Chondrocyte (in vitro differentiated cells): Measurements from ENCODE around the gene HERC6. TPM values are rescaled to one million over a fixed set of nuclear protein-coding genes. Genes with fewer than 3 reads are reported as not detected.
A peak's percentile ranks its signal among the peaks of the same experiment; 100 is the strongest.
"Not testable (repeated sequence)": the region's sequence is repeated elsewhere in the genome, so short reads cannot be mapped to it uniquely, and the experiment has no call there.

ENCODE experiments used
- DNase-seq: peaks from one replicate; pipeline ENCODE4 v3.0.0; 2021; ENCODE audit warnings: mixed read lengths, low spot score
- H3K27ac Mint-ChIP-seq: one replicate; pipeline ENCODE4 v1.8.0; 2021; ENCODE audit warnings: mild to moderate bottlenecking, moderate library complexity, mixed read lengths; ENCODE audit not compliant: unreplicated experiment
- H3K27me3 Mint-ChIP-seq: 2 replicates; pipeline ENCODE4 v1.8.0; 2021; ENCODE audit warnings: low read depth, mixed read lengths
- H3K36me3 Mint-ChIP-seq: 2 replicates; pipeline ENCODE4 v1.8.0; 2021; ENCODE audit warnings: low read depth, mixed read lengths
- H3K4me1 Mint-ChIP-seq: 2 replicates; pipeline ENCODE4 v1.8.0; 2021; ENCODE audit warnings: low read depth, mild to moderate bottlenecking, mixed read lengths
- H3K4me3 Mint-ChIP-seq: one replicate; pipeline ENCODE4 v1.8.0; 2021; ENCODE audit warnings: mild to moderate bottlenecking, moderate library complexity, mixed read lengths; ENCODE audit not compliant: unreplicated experiment
- H3K9me3 Mint-ChIP-seq: 2 replicates; pipeline ENCODE4 v1.8.0; 2021; ENCODE audit warnings: low read depth, mixed read lengths
- long read RNA-seq: library from polyadenylated mRNA; stranded (forward); transcript quantifications from one replicate; pipeline ENCODE4 v2.0.0, GENCODE V29; 2021
- total RNA-seq: library from RNA; stranded (reverse); gene quantifications from 3 replicates; pipeline ENCODE4 v1.2.1, GENCODE V29; 2021
- TF ChIP-seq, protein P1 (sequence below): fragments of 200-600 bp; sonication (generic); IDR thresholded peaks from 2 replicates; pipeline ENCODE4 v1.5.0; 2021; ENCODE audit warnings: antibody characterized with exemption, mild to moderate bottlenecking, moderate library complexity

HERC6 gene
- 0.79 to 1.0 TPM (median 1.0 TPM) in 3 replicates for total RNA-seq
- long read RNA-seq, partial matches to known transcripts = 1 of 1 reads
- long read RNA-seq, other reads (novel, unspliced or antisense) = 0 of 1 reads

DNA sequence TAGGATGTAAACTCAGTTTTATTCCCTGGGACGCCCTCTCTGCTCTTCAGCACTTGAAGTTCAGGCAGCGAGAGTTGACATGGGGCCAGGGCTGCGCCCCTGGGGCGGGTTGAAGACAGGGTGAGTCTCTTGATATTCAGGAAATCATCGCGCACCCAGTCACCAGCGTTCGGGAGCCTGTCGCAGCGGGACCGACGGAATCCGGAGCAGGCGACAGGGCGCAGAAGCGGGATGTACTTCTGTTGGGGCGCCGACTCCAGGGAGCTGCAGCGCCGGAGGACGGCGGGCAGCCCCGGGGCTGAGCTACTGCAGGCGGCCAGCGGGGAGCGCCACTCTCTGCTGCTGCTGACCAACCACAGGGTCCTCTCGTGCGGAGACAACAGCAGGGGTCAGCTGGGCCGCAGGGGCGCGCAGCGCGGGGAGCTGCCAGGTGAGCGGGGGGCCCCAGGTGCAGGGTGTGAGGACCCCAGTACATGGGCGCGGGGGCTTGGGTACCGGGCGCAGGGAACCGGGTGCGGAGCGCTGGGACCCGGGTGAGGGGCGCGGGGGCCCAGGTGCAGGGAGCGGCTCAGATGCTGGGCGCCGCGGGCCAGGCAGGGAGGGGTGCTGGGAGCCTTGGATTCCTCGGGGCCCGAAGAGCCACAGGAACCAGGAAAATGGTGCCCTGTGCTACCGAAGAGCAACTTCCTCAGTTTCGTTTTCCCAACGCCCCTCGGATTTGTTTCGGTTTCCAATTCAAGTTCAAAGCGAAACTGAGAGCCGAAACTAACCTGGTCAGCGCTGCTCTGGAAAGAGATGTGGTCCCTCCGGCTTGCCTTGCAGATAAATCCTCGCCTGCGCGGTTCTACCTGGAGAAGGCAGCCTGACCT is at the start of gene HERC6:
Gene HERC6 (plus strand): TSS at position 162 of the 869 bp plus-strand sequence. CDS start 70 bp downstream, at position 232.
- H3K36me3 Mint-ChIP-seq = no peaks in the 10 kb centered on the region
- TF ChIP-seq, protein P1, sequence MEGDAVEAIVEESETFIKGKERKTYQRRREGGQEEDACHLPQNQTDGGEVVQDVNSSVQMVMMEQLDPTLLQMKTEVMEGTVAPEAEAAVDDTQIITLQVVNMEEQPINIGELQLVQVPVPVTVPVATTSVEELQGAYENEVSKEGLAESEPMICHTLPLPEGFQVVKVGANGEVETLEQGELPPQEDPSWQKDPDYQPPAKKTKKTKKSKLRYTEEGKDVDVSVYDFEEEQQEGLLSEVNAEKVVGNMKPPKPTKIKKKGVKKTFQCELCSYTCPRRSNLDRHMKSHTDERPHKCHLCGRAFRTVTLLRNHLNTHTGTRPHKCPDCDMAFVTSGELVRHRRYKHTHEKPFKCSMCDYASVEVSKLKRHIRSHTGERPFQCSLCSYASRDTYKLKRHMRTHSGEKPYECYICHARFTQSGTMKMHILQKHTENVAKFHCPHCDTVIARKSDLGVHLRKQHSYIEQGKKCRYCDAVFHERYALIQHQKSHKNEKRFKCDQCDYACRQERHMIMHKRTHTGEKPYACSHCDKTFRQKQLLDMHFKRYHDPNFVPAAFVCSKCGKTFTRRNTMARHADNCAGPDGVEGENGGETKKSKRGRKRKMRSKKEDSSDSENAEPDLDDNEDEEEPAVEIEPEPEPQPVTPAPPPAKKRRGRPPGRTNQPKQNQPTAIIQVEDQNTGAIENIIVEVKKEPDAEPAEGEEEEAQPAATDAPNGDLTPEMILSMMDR = peak; percentile 89
- H3K27ac Mint-ChIP-seq = peak within 1 kb of the TSS; percentile 77
- no peaks in the 10 kb centered on the region for H3K9me3 Mint-ChIP-seq
- peaks cover 2% of the 10 kb centered on the region for H3K4me1 Mint-ChIP-seq
- DNase-seq = no peak
- peak within 1 kb of the TSS; percentile 82 for H3K4me3 Mint-ChIP-seq
- H3K27me3 Mint-ChIP-seq = peaks cover 7% of the 10 kb centered on the region

DNA sequence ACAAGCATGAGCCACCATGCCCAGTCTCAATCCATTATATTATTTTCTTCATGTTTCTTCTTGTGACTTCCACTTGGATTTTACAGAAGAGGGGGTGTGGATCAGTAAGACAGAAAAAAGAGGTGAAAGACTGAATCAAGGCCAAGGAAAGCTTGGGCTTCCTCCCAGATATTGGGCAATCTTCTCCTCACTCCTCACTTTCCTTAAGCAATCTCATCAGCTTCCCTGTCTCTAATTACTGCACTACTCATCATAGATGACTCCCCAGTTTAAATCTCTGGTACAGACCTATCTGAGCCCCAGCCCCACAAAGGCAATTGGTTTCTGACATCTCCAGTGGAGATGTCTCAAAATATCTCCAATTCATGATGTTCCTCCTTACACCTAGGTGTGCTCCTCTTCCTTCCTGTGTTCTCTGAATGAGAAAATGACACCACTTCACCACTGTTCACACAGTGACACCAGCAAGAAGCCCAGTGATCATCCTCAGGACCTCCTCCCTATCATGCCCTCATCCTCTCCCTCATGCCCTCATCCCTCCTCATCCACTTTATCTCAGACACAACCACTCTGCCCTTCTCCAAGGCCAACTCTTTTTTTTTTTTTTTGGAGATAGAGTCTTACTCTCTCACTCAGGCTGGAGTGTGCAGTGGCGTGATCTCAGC is 44.8 kb upstream of the HERC6 start:
- H3K9me3 Mint-ChIP-seq = no peaks in the 10 kb centered on the region
- TF ChIP-seq, protein P1 = no peak
- H3K36me3 Mint-ChIP-seq = no peaks in the 10 kb centered on the region
- DNase-seq = no peak
- H3K4me1 Mint-ChIP-seq = peaks cover 3% of the 10 kb centered on the region
- no peak overlapping the region for H3K4me3 Mint-ChIP-seq
- H3K27ac Mint-ChIP-seq = no peak overlapping the region
- peaks cover 4% of the 10 kb centered on the region for H3K27me3 Mint-ChIP-seq

DNA sequence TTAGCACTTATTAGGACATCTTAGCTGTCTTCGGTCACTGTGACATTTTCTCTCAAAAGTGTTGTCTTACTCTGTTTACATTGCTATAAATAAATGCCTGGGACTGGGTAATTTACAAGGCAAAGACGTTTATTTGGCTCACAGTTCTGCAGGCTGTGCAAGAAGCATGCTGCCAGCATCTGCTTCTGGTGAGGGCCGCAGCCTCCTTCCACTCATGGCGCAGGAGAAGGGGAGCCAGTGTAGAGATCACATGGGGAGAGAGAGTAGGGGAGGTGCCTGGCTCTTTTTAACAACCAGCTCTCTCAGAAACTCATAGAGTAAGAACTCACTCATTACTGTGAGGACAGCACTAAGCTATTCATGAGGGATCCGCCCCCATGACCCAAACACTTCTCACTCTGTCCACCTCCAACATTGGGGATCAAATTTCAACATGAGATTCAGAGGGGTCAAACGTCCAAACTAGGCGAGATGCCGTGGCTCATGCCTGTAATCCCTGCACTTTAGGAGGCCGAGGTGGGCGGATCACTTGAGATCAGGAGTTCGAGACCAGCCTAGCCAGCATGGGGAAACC is 43.5 kb upstream of the HERC6 start:
- no peak overlapping the region for H3K27ac Mint-ChIP-seq

DNA sequence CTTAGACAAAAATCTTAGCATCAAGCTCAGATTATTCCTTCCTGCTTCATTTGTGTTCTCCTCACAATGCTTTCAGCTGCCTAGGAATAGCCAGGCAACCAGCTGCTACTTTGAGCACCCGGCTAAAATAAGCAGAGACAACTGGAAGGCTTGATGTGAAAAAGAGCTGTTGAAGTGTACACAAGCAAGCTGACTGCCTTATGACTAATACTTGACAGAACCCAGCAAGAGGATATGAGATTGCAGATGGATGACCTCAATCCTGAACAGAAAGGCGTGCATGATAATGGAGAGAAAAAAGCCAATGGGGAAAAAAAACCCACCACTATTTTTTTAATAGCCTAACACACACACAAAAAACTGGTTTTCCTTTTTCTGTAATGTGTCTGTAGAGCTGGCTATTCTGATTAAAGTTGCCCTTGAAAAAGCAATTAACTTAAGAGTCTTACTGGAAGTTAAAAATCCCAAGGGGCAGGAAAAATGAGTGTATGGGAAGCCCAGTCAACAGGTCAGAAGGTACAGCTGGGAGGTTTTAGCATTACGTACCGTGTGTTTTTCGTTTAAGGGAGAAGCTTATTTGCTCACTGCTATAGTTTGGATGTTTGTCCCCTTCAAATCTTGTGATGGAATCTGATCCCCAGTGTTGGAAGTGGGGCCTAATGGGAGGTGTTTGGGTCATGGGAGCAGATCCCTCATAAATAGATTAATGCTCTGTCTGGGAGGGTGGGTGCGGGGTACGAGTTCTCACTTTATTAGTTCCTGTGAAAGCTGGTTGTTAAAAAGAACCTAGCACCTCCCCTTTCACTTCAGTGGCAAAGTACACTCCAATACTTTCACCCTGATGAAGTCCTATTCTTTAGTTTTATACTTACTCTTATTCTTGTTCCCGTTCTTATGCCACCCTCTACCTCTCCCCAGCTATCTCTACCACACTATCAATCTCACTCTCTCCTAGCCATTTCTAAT is 37.1 kb upstream of the HERC6 start:
- Mint-ChIP-seq H3K4me3 (no peak overlapping the region), H3K36me3 (no peaks in the 10 kb centered on the region), H3K4me1 (peaks cover 15% of the 10 kb centered on the region), H3K27me3 (no peaks in the 10 kb centered on the region), H3K9me3 (no peaks in the 10 kb centered on the region), H3K27ac (peak overlapping the region; percentile 79)
- DNase-seq = no peak
- TF ChIP-seq, protein P1 = no peak

More for the DNA sequence above, 43.5 kb upstream of the HERC6 start:
- Mint-ChIP-seq H3K36me3 (no peaks in the 10 kb centered on the region), H3K27me3 (peaks cover 4% of the 10 kb centered on the region), H3K9me3 (no peaks in the 10 kb centered on the region), H3K4me3 (no peak overlapping the region), H3K4me1 (peaks cover 3% of the 10 kb centered on the region)
- no peak for DNase-seq
- TF ChIP-seq, protein P1 = no peak

DNA sequence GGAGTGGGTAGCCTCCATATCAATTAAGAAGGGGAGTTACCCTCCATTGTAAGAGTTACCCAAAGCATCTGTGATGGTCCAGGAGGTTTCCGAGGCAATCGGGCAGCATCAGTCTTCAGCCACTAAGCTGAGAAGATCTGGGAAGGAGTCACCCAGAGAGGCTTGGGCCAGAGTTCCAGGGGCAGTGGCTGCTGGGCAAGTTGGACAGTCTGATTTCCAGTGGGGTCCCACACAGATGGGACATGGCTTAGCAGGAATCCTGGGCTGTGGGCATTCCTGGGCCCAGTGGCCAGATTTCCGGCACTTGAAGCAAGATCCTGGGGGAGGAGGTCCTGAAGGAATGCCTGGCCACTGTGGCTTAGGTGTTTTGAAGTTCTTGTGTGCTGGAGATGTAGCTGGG is 31.8 kb upstream of the HERC6 start:
- not testable (repeated sequence) for H3K27ac Mint-ChIP-seq, H3K4me1 Mint-ChIP-seq, H3K27me3 Mint-ChIP-seq, DNase-seq, H3K4me3 Mint-ChIP-seq, H3K36me3 Mint-ChIP-seq, H3K9me3 Mint-ChIP-seq

DNA sequence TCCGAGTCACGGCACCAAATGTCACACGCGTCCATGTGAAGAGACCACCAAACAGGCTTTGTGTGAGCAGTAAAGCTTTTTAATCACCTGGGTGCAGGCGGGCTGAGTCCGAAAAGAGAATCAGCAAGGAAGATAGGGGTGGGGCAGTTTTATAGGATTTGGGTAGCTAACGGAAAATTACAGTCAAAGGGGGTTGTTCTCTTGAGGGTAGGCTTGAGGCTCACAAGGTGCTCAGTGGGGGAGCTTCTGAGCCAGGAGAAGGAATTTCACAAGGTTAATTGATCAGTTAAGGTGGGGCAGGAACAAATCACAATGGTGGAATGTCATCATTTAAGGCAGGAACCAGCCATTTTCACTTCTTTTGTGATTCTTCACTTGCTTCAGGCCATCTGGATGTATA is 29.9 kb upstream of the HERC6 start:
- not testable (repeated sequence) for H3K36me3 Mint-ChIP-seq, H3K9me3 Mint-ChIP-seq, H3K27ac Mint-ChIP-seq, H3K4me3 Mint-ChIP-seq, DNase-seq, H3K27me3 Mint-ChIP-seq, H3K4me1 Mint-ChIP-seq
